NB4 (cell line): Measurements from ENCODE around the gene PROZ.

ENCODE experiments used
- POLR2A ChIP-seq: IDR thresholded peaks from 2 replicates; pipeline ENCODE4 v1.6.1; 2011; ENCODE audit warnings: mild to moderate bottlenecking; ENCODE audit not compliant: insufficient read length; ENCODE audit errors: extremely low read depth
- TF ChIP-seq, protein P1 (sequence below): IDR thresholded peaks from one replicate; pipeline ENCODE4 v1.5.1; 2012; ENCODE audit warnings: low read depth, low read length
- TF ChIP-seq, protein P2 (sequence below): IDR thresholded peaks from 2 replicates; pipeline ENCODE4 v1.6.1; 2011; ENCODE audit warnings: low read depth, low read length

DNA sequence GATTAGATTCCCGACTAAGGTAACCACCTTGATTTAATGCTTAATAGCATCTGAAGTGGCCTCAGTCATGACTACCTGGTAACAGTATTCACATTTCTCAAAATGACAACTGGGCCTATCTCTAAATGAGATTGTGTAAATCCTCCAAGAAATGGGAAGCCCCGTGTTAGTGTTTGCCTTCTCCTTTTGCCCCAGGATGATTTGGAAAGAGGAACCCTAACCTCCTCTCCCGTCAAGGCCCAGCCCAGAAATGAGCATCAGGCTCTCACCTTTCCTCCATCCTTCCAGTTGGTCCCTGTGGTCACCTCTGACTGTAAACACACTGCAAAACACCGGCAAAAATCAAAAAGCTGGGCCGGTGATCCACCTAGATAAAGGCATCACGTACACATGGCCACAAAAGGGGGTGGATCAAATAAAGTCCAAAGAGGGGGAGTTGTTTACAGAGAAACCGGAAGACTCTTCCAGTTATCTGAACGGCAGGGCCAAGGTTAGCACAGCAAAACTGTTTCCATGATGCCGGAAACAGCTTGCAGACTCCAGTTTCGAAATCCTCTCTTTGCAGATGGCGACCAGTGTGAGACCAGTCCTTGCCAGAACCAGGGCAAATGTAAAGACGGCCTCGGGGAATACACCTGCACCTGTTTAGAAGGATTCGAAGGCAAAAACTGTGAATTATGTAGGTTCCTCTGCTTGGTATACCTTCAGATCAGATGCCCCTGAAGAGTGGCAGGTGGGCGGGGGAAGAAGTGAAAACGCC, 19.5 kb upstream of the PROZ start:
- no peak for TF ChIP-seq POLR2A
- TF ChIP-seq, protein P1, sequence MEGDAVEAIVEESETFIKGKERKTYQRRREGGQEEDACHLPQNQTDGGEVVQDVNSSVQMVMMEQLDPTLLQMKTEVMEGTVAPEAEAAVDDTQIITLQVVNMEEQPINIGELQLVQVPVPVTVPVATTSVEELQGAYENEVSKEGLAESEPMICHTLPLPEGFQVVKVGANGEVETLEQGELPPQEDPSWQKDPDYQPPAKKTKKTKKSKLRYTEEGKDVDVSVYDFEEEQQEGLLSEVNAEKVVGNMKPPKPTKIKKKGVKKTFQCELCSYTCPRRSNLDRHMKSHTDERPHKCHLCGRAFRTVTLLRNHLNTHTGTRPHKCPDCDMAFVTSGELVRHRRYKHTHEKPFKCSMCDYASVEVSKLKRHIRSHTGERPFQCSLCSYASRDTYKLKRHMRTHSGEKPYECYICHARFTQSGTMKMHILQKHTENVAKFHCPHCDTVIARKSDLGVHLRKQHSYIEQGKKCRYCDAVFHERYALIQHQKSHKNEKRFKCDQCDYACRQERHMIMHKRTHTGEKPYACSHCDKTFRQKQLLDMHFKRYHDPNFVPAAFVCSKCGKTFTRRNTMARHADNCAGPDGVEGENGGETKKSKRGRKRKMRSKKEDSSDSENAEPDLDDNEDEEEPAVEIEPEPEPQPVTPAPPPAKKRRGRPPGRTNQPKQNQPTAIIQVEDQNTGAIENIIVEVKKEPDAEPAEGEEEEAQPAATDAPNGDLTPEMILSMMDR = no peak
- TF ChIP-seq, protein P2, sequence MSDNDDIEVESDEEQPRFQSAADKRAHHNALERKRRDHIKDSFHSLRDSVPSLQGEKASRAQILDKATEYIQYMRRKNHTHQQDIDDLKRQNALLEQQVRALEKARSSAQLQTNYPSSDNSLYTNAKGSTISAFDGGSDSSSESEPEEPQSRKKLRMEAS = no peak
